ENCODE measurements around the gene GGCT. TPM values are rescaled to one million over a fixed set of nuclear protein-coding genes. Genes with fewer than 3 reads are reported as not detected.

GGCT gene
- polyA plus RNA-seq, 3 donors, result 61.0 to 77.2 (median 72.0) TPM

DNA sequence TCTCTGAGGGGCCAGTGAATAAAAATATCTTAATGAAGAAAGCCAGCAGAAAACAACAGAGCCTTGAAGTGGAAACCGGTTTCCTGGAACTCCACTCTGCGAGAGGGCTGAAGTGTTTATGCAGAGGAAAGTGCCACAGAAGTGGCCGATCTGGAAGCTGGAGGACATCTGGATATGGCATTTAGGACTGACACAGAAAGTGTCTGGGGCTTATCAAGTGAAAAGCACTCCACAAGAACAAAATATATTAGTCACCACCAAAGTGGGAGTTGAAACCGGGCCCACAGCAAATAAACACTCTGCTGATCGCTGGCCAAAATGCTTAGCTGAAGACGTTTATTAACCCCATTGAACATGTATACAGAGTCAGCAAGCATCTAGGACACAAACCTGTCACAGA, 33.9 kb downstream of the GGCT start:
- DNase-seq (ENCODE audit: extremely low read depth in 1 of 11, low read depth in 9 of 11, low spot score in 4 of 11), result peak in 3 of 11 donors; percentile 19 to 59 (median 34)

DNA sequence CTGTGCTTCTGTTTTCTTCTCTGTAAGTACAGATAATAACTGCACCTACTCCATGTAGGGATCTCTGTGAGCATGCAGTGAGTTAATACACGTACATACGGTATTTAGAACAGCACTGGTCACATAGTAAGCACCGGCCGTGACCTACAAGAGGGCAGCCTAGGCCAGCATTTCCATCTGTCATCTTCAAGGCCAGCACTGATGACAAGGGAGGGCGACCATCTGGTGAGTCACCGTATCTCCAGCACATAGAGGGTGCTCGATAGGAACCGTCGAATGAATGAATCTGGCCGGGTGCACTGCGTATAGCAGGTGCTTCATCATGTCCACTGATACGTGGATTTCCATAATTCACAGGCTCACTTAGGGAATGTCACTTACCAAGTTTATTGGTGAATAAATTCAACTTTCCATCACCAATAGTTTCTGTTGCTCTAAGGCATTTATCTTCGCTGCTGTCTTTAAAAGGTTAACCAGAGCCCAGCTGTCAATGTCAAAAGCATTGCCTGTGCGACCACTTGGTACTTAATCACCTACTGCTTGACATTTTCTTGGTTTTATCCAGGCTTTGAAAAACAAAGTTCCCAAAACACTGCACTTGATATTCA, 34.4 kb downstream of the GGCT start:
- no peak for DNase-seq (ENCODE audit: extremely low read depth in 1 of 11, low read depth in 9 of 11, low spot score in 4 of 11)

DNA sequence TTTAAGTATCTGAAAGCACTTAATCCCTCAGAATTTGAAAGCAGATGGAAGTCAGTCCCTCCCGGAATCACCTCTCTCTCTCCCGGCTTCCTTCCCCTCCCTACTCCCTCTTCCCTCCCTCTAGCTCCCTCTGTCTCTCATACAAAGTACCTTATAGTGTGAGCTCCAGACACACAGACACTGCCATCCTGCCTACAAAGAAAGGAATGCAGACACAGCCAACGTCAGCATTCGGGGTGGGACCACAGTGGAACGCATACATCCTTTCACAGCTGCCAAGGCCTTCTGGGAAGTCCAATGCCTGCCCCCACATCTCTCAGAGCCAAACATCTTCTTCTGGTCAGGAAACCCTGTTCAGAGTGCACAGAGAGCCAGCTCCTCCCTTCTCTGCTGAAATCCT, 35.3 kb downstream of the GGCT start:
- DNase-seq (ENCODE audit: extremely low read depth in 1 of 11, low read depth in 9 of 11, low spot score in 4 of 11), result peak in 3 of 11 donors; percentile 34 to 72 (median 42)

DNA sequence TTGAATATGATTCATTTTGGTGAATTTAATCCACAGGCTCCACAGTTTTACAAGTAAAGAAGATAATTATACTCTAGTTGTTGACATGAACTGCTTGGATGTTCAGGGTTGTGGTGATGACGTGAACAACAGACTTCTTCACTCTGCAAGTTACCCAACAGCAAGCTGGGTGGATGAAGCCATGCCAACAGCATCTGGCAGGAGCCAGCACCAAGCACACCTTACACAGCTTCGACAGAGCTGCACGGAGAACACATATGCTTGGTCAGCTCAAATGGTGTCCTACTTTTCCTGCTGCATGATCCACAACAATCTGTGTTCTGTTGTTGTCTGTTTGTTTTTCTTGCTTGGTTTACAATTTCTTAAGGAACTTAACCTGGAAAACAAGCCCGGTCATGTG, 35.8 kb downstream of the GGCT start:
- DNase-seq (ENCODE audit: extremely low read depth in 1 of 11, low read depth in 9 of 11, low spot score in 4 of 11), result no peak

DNA sequence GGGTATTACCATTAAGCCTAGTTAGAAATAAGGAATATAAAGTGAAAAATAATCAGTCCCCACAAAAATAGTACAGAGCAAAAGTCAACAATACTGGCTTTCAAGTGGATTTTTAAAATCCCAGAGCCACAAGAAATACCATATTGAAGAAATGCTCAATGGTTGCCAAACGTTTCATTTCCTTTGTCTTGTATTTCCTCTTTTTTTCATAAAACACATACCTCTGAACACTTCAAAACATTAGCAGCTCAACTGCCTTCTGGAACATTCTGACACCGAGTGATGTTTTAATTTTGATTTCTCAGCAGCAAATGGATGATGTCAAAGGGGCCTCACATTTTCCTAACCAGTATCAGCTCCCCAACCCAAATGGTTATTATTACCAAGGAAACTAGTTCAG, 36.6 kb downstream of the GGCT start:
- no peak for DNase-seq (ENCODE audit: extremely low read depth in 1 of 11, low read depth in 9 of 11, low spot score in 4 of 11)

DNA sequence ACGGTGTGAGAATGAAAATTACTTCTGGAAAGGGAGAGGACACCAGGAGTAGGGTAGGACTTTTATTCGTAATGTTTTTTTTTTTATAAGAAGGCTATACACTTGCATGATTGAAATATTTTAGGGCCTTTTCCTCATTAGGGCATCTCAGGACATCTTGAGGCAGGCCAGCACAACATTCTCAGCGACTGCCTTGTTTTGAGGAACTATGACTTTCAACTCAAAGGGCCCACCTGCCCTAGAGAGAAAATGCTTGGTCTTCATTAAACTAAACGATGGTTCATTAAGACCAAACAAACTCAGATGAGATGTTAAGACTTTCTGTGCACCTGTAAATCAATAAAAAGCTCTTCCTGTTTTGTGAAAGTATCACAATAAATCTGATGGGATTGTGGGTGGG, 37.4 kb downstream of the GGCT start:
- no peak for DNase-seq (ENCODE audit: extremely low read depth in 1 of 11, low read depth in 9 of 11, low spot score in 4 of 11)

DNA sequence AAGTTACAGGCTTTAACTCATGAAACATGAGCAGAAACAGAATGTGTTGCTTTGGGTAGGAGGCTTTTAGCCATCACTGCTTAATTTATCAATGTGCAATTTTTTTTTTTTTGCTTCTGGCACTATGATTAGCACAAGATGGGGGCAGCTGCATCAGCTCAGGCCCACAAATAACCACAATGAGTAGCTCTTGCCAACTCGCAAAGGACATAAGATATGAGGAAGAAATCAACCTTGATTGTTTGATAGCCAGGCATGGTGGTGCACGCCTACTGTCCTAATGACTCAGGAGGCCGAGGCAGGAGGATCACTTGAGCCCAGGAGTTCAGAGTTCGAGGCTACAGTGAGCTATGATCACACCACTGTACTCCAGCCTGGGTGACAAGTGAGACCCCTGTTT, 38.4 kb downstream of the GGCT start:
- DNase-seq (ENCODE audit: extremely low read depth in 1 of 11, low read depth in 9 of 11, low spot score in 4 of 11), result no peak

DNA sequence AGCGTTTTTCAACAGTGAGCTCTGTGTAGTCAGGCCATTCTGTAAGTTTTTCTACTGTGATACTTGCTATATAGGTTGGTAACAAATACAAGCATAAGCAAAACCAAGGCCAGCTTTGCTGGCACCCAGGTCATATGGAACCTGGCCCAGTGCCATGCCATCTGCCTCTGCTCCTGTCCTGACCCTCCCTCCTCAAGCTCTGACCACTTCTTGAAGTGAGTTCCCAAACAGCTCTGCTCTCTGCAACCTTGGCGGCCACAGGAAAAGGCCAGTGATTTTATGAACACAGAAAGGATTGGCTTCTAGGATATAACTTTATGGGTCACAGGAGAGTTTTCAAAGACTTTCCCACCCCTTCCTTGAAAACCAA, 38.8 kb downstream of the GGCT start:
- no peak for DNase-seq (ENCODE audit: extremely low read depth in 1 of 11, low read depth in 9 of 11, low spot score in 4 of 11)

DNA sequence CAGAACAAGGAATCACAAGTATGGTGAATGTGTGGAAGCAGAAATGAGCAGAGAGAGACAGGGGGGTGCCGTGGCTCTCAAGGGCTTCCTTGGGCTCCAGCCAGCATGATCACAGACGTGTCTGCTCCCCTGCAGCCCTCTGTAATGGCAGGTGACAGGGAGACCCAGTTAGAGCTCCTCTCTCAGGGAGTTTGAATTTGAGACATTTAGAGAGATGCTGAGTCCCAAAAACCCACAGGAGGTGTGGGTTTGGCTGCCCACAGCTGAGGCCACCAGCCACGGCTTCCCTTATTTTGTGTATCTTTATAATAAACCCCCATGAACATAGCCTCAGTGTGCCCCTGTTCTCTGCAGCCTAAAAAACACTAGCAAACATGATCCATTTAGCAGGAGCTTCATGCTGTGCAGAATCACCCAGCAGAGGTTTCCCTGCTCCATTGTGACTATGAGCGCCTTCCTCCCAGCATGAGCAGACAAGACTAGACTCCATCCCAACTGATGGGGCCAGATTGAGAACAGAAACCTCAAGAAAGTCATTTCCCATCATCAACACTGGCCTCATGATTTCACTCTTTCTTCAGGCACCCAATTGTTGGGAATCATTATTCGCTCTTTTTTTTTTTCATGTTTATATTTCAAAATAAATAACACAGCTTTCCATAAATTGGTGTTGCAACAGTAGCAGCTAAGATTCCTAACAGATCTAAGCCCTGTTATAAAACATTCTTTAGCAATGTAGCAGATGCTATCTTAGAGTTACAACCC, 39.4 kb downstream of the GGCT start:
- no peak for DNase-seq (ENCODE audit: extremely low read depth in 1 of 11, low read depth in 9 of 11, low spot score in 4 of 11)

DNA sequence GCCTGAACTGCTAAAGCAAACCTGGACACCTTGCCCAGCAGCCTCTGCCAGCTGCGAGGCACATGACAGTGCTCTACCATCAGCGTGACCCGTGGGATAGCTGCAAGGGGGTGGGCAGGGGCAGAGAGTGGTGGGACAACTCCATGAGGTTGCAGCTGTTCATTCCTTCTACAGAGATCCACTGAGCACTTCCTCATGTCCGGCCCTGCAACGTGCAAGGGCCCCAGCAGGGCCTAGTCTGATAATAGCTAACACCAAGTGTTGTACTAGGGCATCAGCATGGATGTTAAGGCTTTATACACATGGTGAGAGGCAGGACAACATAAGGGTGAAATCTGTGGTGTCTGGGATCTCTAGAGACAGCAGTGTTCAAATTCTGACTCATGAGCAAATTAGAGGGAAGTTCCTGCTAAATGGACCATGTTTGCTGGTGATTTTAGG, 40.4 kb downstream of the GGCT start:
- no peak for DNase-seq (ENCODE audit: extremely low read depth in 1 of 11, low read depth in 9 of 11, low spot score in 4 of 11)

DNA sequence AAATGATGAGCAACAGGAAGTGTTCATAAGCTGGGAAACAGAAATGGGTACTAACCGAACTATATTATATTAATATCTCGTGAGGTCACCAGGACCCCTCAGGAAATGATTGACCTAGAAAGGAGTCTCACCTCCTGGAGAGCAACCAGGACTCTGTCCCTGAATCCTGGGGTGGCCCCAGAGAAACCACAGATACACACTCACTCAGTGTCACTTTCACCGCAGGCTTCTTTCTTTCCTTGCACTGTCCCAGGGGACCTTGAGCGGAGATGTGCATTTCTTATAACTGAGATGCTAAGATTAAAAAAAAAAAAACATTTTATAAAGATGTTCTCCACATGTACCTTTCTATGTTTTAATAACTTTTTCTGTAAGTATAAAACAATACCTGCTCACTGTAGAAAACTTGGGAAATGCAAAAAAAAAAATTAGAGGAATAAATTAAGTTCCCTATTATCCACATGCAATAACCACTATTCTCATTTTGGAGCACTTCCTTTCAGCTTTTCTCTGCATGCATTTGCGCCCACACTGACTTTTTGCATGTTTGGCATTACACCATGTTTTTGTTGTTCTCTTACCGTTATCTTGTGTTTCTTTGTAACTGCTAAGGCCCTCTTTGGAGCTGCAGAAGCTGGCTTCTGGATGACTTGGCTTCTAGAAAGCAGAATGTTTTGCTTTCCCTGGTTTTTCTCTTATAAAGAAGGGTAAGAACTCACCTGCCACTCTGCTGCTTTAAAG, 41.1 kb downstream of the GGCT start:
- DNase-seq (ENCODE audit: extremely low read depth in 1 of 11, low read depth in 9 of 11, low spot score in 4 of 11), result no peak

DNA sequence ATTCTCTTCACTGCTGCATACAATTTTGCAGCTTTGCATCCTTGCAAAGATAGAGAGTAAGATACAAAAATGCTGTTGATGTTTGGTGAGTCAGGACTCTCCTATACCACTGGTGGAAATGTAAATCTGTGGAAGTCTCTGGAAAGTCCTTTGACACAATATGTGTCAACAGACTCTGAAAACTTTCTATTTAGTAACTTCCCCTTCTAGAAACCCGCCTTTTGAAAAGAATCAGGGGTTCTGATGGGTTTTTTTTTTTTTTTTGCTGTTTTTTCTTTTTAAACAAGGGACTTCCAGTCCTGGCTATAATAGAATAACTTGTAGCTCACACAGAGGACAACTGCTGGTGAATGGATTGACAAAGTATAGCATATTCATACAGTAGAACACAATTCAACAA, 42.5 kb downstream of the GGCT start:
- no peak for DNase-seq (ENCODE audit: extremely low read depth in 1 of 11, low read depth in 9 of 11, low spot score in 4 of 11)

DNA sequence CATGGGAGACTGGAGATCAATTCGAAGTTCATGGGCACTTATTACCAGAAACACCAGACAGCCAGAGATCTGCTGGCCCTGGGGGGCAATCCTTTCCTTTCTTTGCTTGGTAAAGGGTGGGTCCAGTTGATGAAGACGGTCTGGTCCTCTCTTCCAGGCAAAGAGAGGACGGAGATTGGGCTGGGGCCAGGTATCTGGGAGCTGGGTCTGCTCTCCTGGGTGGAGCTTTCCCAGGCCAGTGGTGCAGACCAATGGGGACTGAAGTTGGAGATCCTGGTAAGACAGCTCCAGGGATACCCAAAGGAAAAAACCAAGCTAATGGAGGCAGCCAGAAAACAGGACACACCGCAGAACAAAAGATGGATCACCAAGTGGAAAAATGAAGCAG, 44.4 kb downstream of the GGCT start:
- DNase-seq (ENCODE audit: extremely low read depth in 1 of 11, low read depth in 9 of 11, low spot score in 4 of 11), result no peak

DNA sequence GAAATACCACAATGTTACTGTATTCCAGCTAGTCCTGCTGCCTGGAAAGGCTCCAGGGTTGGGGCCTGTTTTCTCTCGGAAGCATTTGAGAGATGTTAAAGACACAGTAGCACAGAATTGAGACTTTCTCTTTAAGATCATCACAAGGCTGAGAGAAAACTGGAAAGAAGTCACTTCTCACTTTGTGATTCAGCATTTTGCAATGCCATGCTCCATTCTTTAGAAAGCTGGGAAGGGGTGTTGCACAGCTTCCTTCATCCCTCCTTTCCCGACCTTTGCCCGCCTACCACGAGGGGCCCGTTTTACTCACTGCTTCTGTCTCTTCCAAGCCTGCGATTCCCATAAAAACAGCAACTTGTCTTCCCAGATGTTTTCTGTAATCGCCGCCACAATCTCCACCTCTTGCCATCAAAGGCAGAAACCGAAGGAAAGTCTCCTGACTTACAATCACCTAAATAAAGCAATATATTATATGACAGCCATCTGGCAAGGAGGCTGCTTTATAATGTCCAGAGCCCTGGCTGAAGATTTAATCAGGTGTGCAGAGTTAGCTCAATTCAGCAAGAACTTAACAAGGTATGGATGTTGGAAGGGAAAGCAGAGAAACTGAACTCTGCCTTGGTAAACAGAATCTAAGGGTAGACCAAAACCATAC, 44.9 kb downstream of the GGCT start:
- no peak for DNase-seq (ENCODE audit: extremely low read depth in 1 of 11, low read depth in 9 of 11, low spot score in 4 of 11)

DNA sequence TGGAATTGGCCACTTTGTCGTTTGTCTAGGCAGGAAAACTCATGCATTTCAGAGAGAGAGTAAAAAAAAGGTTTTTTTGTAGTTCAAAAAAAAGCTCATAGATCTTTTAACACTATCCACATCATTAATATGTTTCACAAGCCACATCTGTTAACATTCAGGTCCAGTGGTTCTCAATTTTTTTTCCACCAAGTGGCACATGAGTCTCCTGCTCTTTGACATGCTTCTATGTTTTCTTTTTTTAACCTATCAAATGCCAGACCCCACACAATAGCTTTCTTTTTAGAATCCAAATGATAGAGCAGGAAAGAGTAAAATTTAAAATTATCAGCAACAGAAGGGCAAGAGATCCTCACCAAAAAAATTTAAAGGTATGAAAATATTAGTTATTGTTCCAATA, 46.3 kb downstream of the GGCT start:
- no peak for DNase-seq (ENCODE audit: extremely low read depth in 1 of 11, low read depth in 9 of 11, low spot score in 4 of 11)

DNA sequence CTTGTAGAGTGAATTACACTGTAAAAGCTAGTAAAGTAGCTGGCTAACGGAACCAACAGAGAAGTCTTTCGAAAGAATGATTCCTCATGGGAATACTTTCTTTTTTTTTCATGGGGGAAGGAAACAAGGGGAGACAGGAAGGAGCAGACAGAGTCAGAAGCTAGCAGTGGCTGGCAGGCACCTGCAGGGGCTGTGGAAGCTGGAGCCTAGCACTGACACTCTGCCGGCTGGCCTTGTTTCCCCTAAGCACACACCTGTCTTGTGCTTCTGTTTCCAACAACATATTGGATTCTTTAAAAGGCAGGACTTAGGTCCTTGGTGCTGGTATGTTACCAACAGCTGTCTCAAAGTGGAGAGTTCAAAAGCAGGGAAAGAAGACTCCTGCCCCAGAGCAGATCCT, 50.7 kb downstream of the GGCT start:
- DNase-seq (ENCODE audit: extremely low read depth in 1 of 11, low read depth in 9 of 11, low spot score in 4 of 11), result no peak

DNA sequence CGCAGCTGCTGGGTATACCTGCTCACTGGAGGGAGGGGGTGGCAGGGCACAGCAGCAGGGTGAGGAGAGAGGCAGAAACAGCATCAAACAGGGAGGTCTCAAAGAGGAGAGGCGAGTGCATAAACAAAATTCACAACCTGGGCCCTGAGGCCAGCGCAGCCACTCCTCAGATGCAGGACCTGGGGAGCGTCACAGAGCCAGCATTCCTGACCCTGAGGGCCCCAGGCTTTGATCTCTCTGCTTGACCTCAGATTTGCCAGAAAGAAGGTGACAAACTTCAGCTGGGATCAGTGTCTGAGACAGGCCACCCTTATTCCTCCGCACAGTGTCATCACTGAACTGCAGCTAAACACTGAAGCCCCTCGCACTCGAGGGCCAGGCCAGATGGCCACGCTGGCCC, 51.6 kb downstream of the GGCT start:
- DNase-seq (ENCODE audit: extremely low read depth in 1 of 11, low read depth in 9 of 11, low spot score in 4 of 11), result no peak

DNA sequence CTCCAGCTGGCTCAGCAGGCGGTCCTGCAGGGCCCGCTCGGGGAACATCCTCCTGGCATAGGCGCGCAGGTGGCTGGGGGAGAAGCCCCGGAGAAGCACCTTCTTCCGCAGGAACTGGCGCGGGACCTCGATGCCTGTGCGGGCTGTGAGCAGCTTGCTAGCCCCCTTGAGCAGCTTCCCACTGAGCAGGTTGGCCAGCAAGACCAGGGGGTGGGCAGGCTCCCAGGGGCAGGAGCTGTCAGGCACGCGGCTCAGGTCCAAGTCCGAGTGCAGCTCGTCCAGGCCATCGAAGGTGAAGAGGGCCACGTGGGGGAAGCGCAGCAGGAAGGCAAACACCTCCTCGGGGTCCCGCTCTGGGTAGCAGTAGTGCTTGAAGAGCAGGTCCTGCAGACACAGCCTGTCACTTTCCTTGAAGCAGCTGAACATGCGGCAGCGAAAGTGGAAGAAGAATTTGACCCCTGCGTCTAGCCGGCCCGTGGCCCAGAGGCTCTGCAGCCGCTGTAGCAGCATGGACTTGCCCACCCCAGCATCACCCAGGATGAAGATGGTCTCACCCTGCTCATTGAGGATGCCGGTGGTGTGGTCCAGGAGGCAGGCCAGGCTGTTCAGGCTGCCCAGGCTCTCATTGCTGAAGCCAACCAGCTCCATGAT, 52.2 kb downstream of the GGCT start:
- DNase-seq (ENCODE audit: extremely low read depth in 1 of 11, low read depth in 9 of 11, low spot score in 4 of 11), result no peak

DNA sequence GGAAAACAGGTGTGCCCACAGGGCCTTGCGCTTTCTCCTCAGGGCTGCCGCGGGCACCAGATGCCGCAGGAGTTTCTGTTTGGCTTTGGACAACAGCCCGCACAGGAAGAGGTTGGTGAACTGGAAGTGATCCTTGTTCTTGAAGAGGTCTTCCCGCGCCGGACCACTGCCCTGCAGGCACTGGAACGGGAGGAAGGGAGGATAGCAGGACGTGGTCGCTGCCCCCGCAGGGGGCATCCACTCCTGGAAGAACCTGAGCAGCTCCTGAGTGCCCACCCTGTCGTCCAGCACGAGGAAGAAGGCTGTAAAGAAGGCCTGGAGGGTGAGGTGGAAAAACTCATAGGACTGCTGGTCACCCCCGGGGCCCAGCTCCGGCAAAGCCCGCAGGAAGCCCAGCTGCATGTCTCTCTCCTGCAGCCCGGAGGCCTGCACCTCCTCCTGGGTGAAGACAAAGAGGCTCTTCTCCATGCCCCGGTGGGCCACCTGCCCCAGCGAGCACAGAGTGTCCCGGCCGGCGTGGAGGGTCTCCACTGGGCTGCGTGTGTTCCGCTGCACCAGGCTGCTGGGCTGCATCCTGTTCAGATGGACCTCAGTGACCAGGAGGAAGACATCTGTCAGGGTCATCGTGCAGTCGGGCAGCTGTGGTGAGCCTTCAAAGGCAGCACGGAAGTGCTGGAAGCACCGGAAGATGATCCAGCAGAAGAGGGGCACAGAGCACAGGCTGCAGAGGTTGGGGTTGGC, 52.9 kb downstream of the GGCT start:
- DNase-seq (ENCODE audit: extremely low read depth in 1 of 11, low read depth in 9 of 11, low spot score in 4 of 11), result no peak

Measured in renal cortex interstitium (tissue), 11 donors.